ENCODE measurements around the gene UHRF1.
"Not testable (repeated sequence)": the region's sequence is repeated elsewhere in the genome, so short reads cannot be mapped to it uniquely, and the experiment has no call there.

Gene UHRF1

GRCh38 chr19:4950650-4951049, 41.3 kb downstream of the UHRF1 start:
- H3K4me1 ChIP-seq (ENCODE audit: control extremely low read depth in 1 of 4, control insufficient read depth in 4 of 4, insufficient read depth in 4 of 4, low read length in 3 of 4); DNase-seq; H3K27me3 ChIP-seq (replicated peaks in 2 of 5; ENCODE audit: control insufficient read depth in 4 of 5, insufficient read depth in 5 of 5, low read length in 4 of 5); POLR2A ChIA-PET; H3K27ac ChIP-seq (ENCODE audit: insufficient read depth in 1 of 2, low read depth in 1 of 2, low read length in 2 of 2, poor library complexity in 1 of 2, severe bottlenecking in 2 of 2); H3K9me3 ChIP-seq (ENCODE audit: control extremely low read depth in 1 of 5, control insufficient read depth in 4 of 5, insufficient read depth in 2 of 5, low read depth in 1 of 5, low read length in 4 of 5); H3K4me3 ChIP-seq (ENCODE audit: control insufficient read depth in 1 of 7, extremely low read depth in 1 of 7, insufficient read depth in 4 of 7, low read depth in 2 of 7, low read length in 6 of 7): not testable (repeated sequence)
- CTCF ChIA-PET, result interaction anchor here (1.4 kb wide), 1 partner anchor 13 kb away, joined by 3 read pairs; no protein-coding TSS in a partner anchor
- peaks cover 8 to 89% (median 45%) of the 10 kb centered on the region in 4 experiments for H3K36me3 ChIP-seq (ENCODE audit: control insufficient read depth in 4 of 4, insufficient read depth in 4 of 4, low read length in 3 of 4)
- 95% methylated on average over 12 of the region's 23 CpGs for WGBS (ENCODE audit: insufficient coverage)

- Histone ChIP-seq H3K9me3 (ENCODE audit: control extremely low read depth in 1 of 5, control insufficient read depth in 4 of 5, insufficient read depth in 2 of 5, low read depth in 1 of 5, low read length in 4 of 5) (no peaks in the 10 kb centered on the region), H3K27ac (ENCODE audit: insufficient read depth in 1 of 2, low read depth in 1 of 2, low read length in 2 of 2, poor library complexity in 1 of 2, severe bottlenecking in 2 of 2) (no peak overlapping the region), H3K27me3 (replicated peaks in 2 of 5; ENCODE audit: control insufficient read depth in 4 of 5, insufficient read depth in 5 of 5, low read length in 4 of 5) (no peaks in the 10 kb centered on the region), H3K4me3 (ENCODE audit: control insufficient read depth in 1 of 7, extremely low read depth in 1 of 7, insufficient read depth in 4 of 7, low read depth in 2 of 7, low read length in 6 of 7) (no peak overlapping the region), H3K36me3 (ENCODE audit: control insufficient read depth in 4 of 4, insufficient read depth in 4 of 4, low read length in 3 of 4) (peaks cover 8 to 87% (median 44%) of the 10 kb centered on the region in 4 experiments), H3K4me1 (ENCODE audit: control extremely low read depth in 1 of 4, control insufficient read depth in 4 of 4, insufficient read depth in 4 of 4, low read length in 3 of 4) (no peaks in the 10 kb centered on the region)
- WGBS (ENCODE audit: insufficient coverage), result 89% methylated on average over 7 of the region's 11 CpGs
- ChIA-PET POLR2A (no interaction called here), CTCF (no interaction called here)
- no peak for DNase-seq
Observed at GRCh38 chr19:4951656-4952055, 42.4 kb downstream of the UHRF1 start.

- Histone ChIP-seq H3K27me3 (replicated peaks in 2 of 5; ENCODE audit: control insufficient read depth in 4 of 5, insufficient read depth in 5 of 5, low read length in 4 of 5) (no peaks in the 10 kb centered on the region), H3K36me3 (ENCODE audit: control insufficient read depth in 4 of 4, insufficient read depth in 4 of 4, low read length in 3 of 4) (peaks cover 8 to 86% (median 44%) of the 10 kb centered on the region in 4 experiments), H3K9me3 (ENCODE audit: control extremely low read depth in 1 of 5, control insufficient read depth in 4 of 5, insufficient read depth in 2 of 5, low read depth in 1 of 5, low read length in 4 of 5) (no peaks in the 10 kb centered on the region), H3K4me1 (ENCODE audit: control extremely low read depth in 1 of 4, control insufficient read depth in 4 of 4, insufficient read depth in 4 of 4, low read length in 3 of 4) (no peaks in the 10 kb centered on the region), H3K4me3 (ENCODE audit: control insufficient read depth in 1 of 7, extremely low read depth in 1 of 7, insufficient read depth in 4 of 7, low read depth in 2 of 7, low read length in 6 of 7) (no peak overlapping the region), H3K27ac (ENCODE audit: insufficient read depth in 1 of 2, low read depth in 1 of 2, low read length in 2 of 2, poor library complexity in 1 of 2, severe bottlenecking in 2 of 2) (no peak overlapping the region)
- CTCF ChIA-PET, result interaction anchor here (1.0 to 1.4 kb wide), 2 partner anchors 16 to 41 kb away, joined by 3 read pairs; partner anchors contain the start of gene KDM4B
- WGBS (ENCODE audit: insufficient coverage), result 95% methylated on average over 14 of the region's 18 CpGs
- no peak for DNase-seq
- POLR2A ChIA-PET, result no interaction called here
Observed at GRCh38 chr19:4952945-4953344, 43.6 kb downstream of the UHRF1 start.

GRCh38 chr19:4954320-4955149, 45.2 kb downstream of the UHRF1 start:
- H3K4me1 ChIP-seq (ENCODE audit: control extremely low read depth in 1 of 4, control insufficient read depth in 4 of 4, insufficient read depth in 4 of 4, low read length in 3 of 4); H3K9me3 ChIP-seq (ENCODE audit: control extremely low read depth in 1 of 5, control insufficient read depth in 4 of 5, insufficient read depth in 2 of 5, low read depth in 1 of 5, low read length in 4 of 5); DNase-seq; H3K4me3 ChIP-seq (ENCODE audit: control insufficient read depth in 1 of 7, extremely low read depth in 1 of 7, insufficient read depth in 4 of 7, low read depth in 2 of 7, low read length in 6 of 7); H3K27ac ChIP-seq (ENCODE audit: insufficient read depth in 1 of 2, low read depth in 1 of 2, low read length in 2 of 2, poor library complexity in 1 of 2, severe bottlenecking in 2 of 2); POLR2A ChIA-PET; H3K27me3 ChIP-seq (replicated peaks in 2 of 5; ENCODE audit: control insufficient read depth in 4 of 5, insufficient read depth in 5 of 5, low read length in 4 of 5): not testable (repeated sequence)
- CTCF ChIA-PET, result interaction anchor here (1.1 kb wide), 1 partner anchor 21 kb away, joined by 4 read pairs; no protein-coding TSS in a partner anchor
- H3K36me3 ChIP-seq (ENCODE audit: control insufficient read depth in 4 of 4, insufficient read depth in 4 of 4, low read length in 3 of 4), result peaks cover 5 to 82% (median 50%) of the 10 kb centered on the region in 4 experiments
- 97% methylated on average over 21 of the region's 46 CpGs for WGBS (ENCODE audit: insufficient coverage)

- POLR2A ChIA-PET, result no interaction called here
- CTCF ChIA-PET, result interaction anchor here (1.1 kb wide), 1 partner anchor 20 kb away, joined by 4 read pairs; no protein-coding TSS in a partner anchor
Observed at GRCh38 chr19:4955274-4955673, 46.0 kb downstream of the UHRF1 start.

GRCh38 chr19:4957981-4958380, 48.7 kb downstream of the UHRF1 start:
- H3K27ac ChIP-seq (ENCODE audit: insufficient read depth in 1 of 2, low read depth in 1 of 2, low read length in 2 of 2, poor library complexity in 1 of 2, severe bottlenecking in 2 of 2), result no peak overlapping the region
- no peaks in the 10 kb centered on the region for H3K4me1 ChIP-seq (ENCODE audit: control extremely low read depth in 1 of 4, control insufficient read depth in 4 of 4, insufficient read depth in 4 of 4, low read length in 3 of 4)
- ChIA-PET CTCF (interaction anchor here (1.1 kb wide), 1 partner anchor 13 kb away, joined by 3 read pairs; no protein-coding TSS in a partner anchor), POLR2A (no interaction called here)
- no peak overlapping the region for H3K4me3 ChIP-seq (ENCODE audit: control insufficient read depth in 1 of 7, extremely low read depth in 1 of 7, insufficient read depth in 4 of 7, low read depth in 2 of 7, low read length in 6 of 7)
- no peaks in the 10 kb centered on the region for H3K27me3 ChIP-seq (replicated peaks in 2 of 5; ENCODE audit: control insufficient read depth in 4 of 5, insufficient read depth in 5 of 5, low read length in 4 of 5)
- no peak for DNase-seq
- H3K36me3 ChIP-seq (ENCODE audit: control insufficient read depth in 4 of 4, insufficient read depth in 4 of 4, low read length in 3 of 4), result peaks cover 5 to 71% (median 39%) of the 10 kb centered on the region in 4 experiments
- 100% methylated on average over 7 of the region's 8 CpGs for WGBS (ENCODE audit: insufficient coverage)
- no peaks in the 10 kb centered on the region for H3K9me3 ChIP-seq (ENCODE audit: control extremely low read depth in 1 of 5, control insufficient read depth in 4 of 5, insufficient read depth in 2 of 5, low read depth in 1 of 5, low read length in 4 of 5)

More at GRCh38 chr19:4955274-4955673, 46.0 kb downstream of the UHRF1 start:
- H3K36me3 ChIP-seq (ENCODE audit: control insufficient read depth in 4 of 4, insufficient read depth in 4 of 4, low read length in 3 of 4), result peaks cover 5 to 82% (median 51%) of the 10 kb centered on the region in 4 experiments
- H3K27ac ChIP-seq (ENCODE audit: insufficient read depth in 1 of 2, low read depth in 1 of 2, low read length in 2 of 2, poor library complexity in 1 of 2, severe bottlenecking in 2 of 2), result no peak overlapping the region
- H3K4me3 ChIP-seq (ENCODE audit: control insufficient read depth in 1 of 7, extremely low read depth in 1 of 7, insufficient read depth in 4 of 7, low read depth in 2 of 7, low read length in 6 of 7), result no peak overlapping the region
- H3K4me1 ChIP-seq (ENCODE audit: control extremely low read depth in 1 of 4, control insufficient read depth in 4 of 4, insufficient read depth in 4 of 4, low read length in 3 of 4), result no peaks in the 10 kb centered on the region
- DNase-seq, result no peak
- H3K9me3 ChIP-seq (ENCODE audit: control extremely low read depth in 1 of 5, control insufficient read depth in 4 of 5, insufficient read depth in 2 of 5, low read depth in 1 of 5, low read length in 4 of 5), result no peaks in the 10 kb centered on the region
- no peaks in the 10 kb centered on the region for H3K27me3 ChIP-seq (replicated peaks in 2 of 5; ENCODE audit: control insufficient read depth in 4 of 5, insufficient read depth in 5 of 5, low read length in 4 of 5)
- WGBS (ENCODE audit: insufficient coverage), result 90% methylated on average over 10 of the region's 10 CpGs

GRCh38 chr19:4962085-4962619, 52.9 kb downstream of the UHRF1 start:
- H3K27ac ChIP-seq (ENCODE audit: insufficient read depth in 1 of 2, low read depth in 1 of 2, low read length in 2 of 2, poor library complexity in 1 of 2, severe bottlenecking in 2 of 2), result no peak overlapping the region
- CTCF ChIA-PET, result no interaction called here

More at GRCh38 chr19:4962085-4962619, 52.9 kb downstream of the UHRF1 start:
- POLR2A ChIA-PET, result no interaction called here
- Histone ChIP-seq H3K9me3 (ENCODE audit: control extremely low read depth in 1 of 5, control insufficient read depth in 4 of 5, insufficient read depth in 2 of 5, low read depth in 1 of 5, low read length in 4 of 5) (no peaks in the 10 kb centered on the region), H3K4me1 (ENCODE audit: control extremely low read depth in 1 of 4, control insufficient read depth in 4 of 4, insufficient read depth in 4 of 4, low read length in 3 of 4) (no peaks in the 10 kb centered on the region), H3K4me3 (ENCODE audit: control insufficient read depth in 1 of 7, extremely low read depth in 1 of 7, insufficient read depth in 4 of 7, low read depth in 2 of 7, low read length in 6 of 7) (no peak overlapping the region), H3K36me3 (ENCODE audit: control insufficient read depth in 4 of 4, insufficient read depth in 4 of 4, low read length in 3 of 4) (peaks cover 4 to 52% (median 21%) of the 10 kb centered on the region in 4 experiments), H3K27me3 (replicated peaks in 2 of 5; ENCODE audit: control insufficient read depth in 4 of 5, insufficient read depth in 5 of 5, low read length in 4 of 5) (no peaks in the 10 kb centered on the region)
- DNase-seq, result no peak
- WGBS (ENCODE audit: insufficient coverage), result 100% methylated on average over 3 of the region's 7 CpGs
